AG09309 (cell line): ENCODE results near the gene HYI.

ENCODE experiments used
- DNase-seq: peaks from one replicate; pipeline ENCODE4 v3.0.0-alpha.2; 2010; ENCODE audit warnings: low read depth
- H3K4me3 ChIP-seq: 2 replicates; pipeline ENCODE4 v1.5.1; 2011; ENCODE audit warnings: mild to moderate bottlenecking, low read depth, low read length, moderate library complexity; ENCODE audit not compliant: control insufficient read depth
- CTCF ChIP-seq: IDR thresholded peaks from 2 replicates; pipeline ENCODE4 v1.5.1; 2011; ENCODE audit warnings: mild to moderate bottlenecking, low read depth, low read length, inconsistent platforms; ENCODE audit not compliant: insufficient read depth, control insufficient read depth; ENCODE audit errors: missing control alignments

Gene HYI

GRCh38 chr1:43421976-43422750 is 31.6 kb downstream of the HYI start:
- TF ChIP-seq CTCF, result no peak
- no peak overlapping the region for H3K4me3 ChIP-seq
- DNase-seq, result no peak

- DNase-seq, result no peak
- no peak for TF ChIP-seq CTCF
- no peak overlapping the region for H3K4me3 ChIP-seq
Observed at GRCh38 chr1:43421396-43421795, 32.3 kb downstream of the HYI start.

- no peak for DNase-seq
- H3K4me3 ChIP-seq, result no peak overlapping the region
- no peak for TF ChIP-seq CTCF
Observed at GRCh38 chr1:43420874-43421273, 32.9 kb downstream of the HYI start.

GRCh38 chr1:43419627-43420425 is 33.9 kb downstream of the HYI start:
- no peak for TF ChIP-seq CTCF
- DNase-seq, result no peak
- H3K4me3 ChIP-seq, result no peak overlapping the region

GRCh38 chr1:43418858-43419257 is 34.9 kb downstream of the HYI start:
- no peak overlapping the region for H3K4me3 ChIP-seq
- TF ChIP-seq CTCF, result no peak
- no peak for DNase-seq

- no peak for TF ChIP-seq CTCF
- no peak overlapping the region for H3K4me3 ChIP-seq
- DNase-seq, result no peak
Observed at GRCh38 chr1:43415901-43416300, 37.8 kb downstream of the HYI start.
